Measurements from ENCODE around the gene SLC2A9. TPM values are rescaled to one million over a fixed set of nuclear protein-coding genes. Genes with fewer than 3 reads are reported as not detected.
"Not testable (repeated sequence)": the region's sequence is repeated elsewhere in the genome, so short reads cannot be mapped to it uniquely, and the experiment has no call there.

Gene SLC2A9
- polyA plus RNA-seq, 5 donors = 2.6 to 5.1 (median 3.4) TPM

- DNase-seq = no peak
Observed at GRCh38 chr4:9997886-9998285, 23.4 kb downstream of the SLC2A9 start.

- no peak for DNase-seq
Observed at GRCh38 chr4:9996319-9997110, 24.8 kb downstream of the SLC2A9 start.

- no peak for DNase-seq
Observed at GRCh38 chr4:9994246-9994847, 26.9 kb downstream of the SLC2A9 start.

- no peak for DNase-seq
Observed at GRCh38 chr4:9989918-9990635, 31.2 kb downstream of the SLC2A9 start.

- DNase-seq = no peak
Observed at GRCh38 chr4:9988933-9989332, 32.4 kb downstream of the SLC2A9 start.

- DNase-seq = no peak
Observed at GRCh38 chr4:9988363-9988749, 32.9 kb downstream of the SLC2A9 start.

GRCh38 chr4:9987749-9988362, 33.4 kb downstream of the SLC2A9 start:
- no peak for DNase-seq

- DNase-seq = no peak
Observed at GRCh38 chr4:9984621-9985020, 36.7 kb downstream of the SLC2A9 start.

- no peak for DNase-seq
Observed at GRCh38 chr4:9983211-9983610, 38.1 kb downstream of the SLC2A9 start.

GRCh38 chr4:9981899-9982298, 39.4 kb downstream of the SLC2A9 start:
- not testable (repeated sequence) for DNase-seq

- DNase-seq = no peak
Observed at GRCh38 chr4:9980898-9981297, 40.4 kb downstream of the SLC2A9 start.

- no peak for DNase-seq
Observed at GRCh38 chr4:9979101-9979701, 42.1 kb downstream of the SLC2A9 start.

GRCh38 chr4:9977518-9978031, 43.7 kb downstream of the SLC2A9 start:
- DNase-seq = no peak

- DNase-seq = no peak
Observed at GRCh38 chr4:9976781-9977180, 44.5 kb downstream of the SLC2A9 start.

- no peak for DNase-seq
Observed at GRCh38 chr4:9976293-9976692, 45.0 kb downstream of the SLC2A9 start.

- no peak for DNase-seq
Observed at GRCh38 chr4:9971711-9972110, 49.6 kb downstream of the SLC2A9 start.

GRCh38 chr4:9970399-9971011, 50.8 kb downstream of the SLC2A9 start:
- DNase-seq = no peak

- DNase-seq = no peak
Observed at GRCh38 chr4:9969526-9970398, 51.5 kb downstream of the SLC2A9 start.

- DNase-seq = no peak
Observed at GRCh38 chr4:9968472-9968871, 52.8 kb downstream of the SLC2A9 start.

- DNase-seq = peak; percentile 4 to 10
Observed at GRCh38 chr4:9964879-9965278, 56.4 kb downstream of the SLC2A9 start.
